Activated CD4-positive, alpha-beta T cell treated with anti-CD3 and anti-CD28 coated beads for 4 hours (primary cell): Measurements from ENCODE around the gene DMPK.
A peak's percentile ranks its signal among the peaks of the same experiment; 100 is the strongest.

ENCODE experiments used
- DNase-seq, 2 donors: peaks; one replicate each; pipeline ENCODE4 v3.0.0-alpha.2; 2020

The DMPK gene

GRCh38 chr19:45782162-45782691 is at the start of gene DMPK:
DMPK (minus strand) TSS chr19:45782490; CDS start chr19:45782352, 138 bp downstream.
- no peak for DNase-seq

- no peak for DNase-seq
Measured at GRCh38 chr19:45828945-45829344, 46.7 kb upstream of the DMPK start.

- DNase-seq: no peak
Measured at GRCh38 chr19:45828523-45828922, 46.2 kb upstream of the DMPK start.

- DNase-seq: no peak
Measured at GRCh38 chr19:45827459-45828093, 45.3 kb upstream of the DMPK start.

GRCh38 chr19:45826934-45827333 is 44.6 kb upstream of the DMPK start:
- no peak for DNase-seq

GRCh38 chr19:45825917-45826893 is 43.9 kb upstream of the DMPK start:
- no peak for DNase-seq

GRCh38 chr19:45825263-45825605 is 42.9 kb upstream of the DMPK start:
- no peak for DNase-seq

- DNase-seq: no peak
Measured at GRCh38 chr19:45824531-45825262, 42.4 kb upstream of the DMPK start.

- DNase-seq: no peak
Measured at GRCh38 chr19:45824041-45824471, 41.8 kb upstream of the DMPK start.

GRCh38 chr19:45823182-45823581 is 40.9 kb upstream of the DMPK start:
- no peak for DNase-seq

- no peak for DNase-seq
Measured at GRCh38 chr19:45822716-45823115, 40.4 kb upstream of the DMPK start.

GRCh38 chr19:45821570-45821969 is 39.3 kb upstream of the DMPK start:
- no peak for DNase-seq

GRCh38 chr19:45821103-45821521 is 38.8 kb upstream of the DMPK start:
- DNase-seq: no peak

- no peak for DNase-seq
Measured at GRCh38 chr19:45820413-45821102, 38.3 kb upstream of the DMPK start.

GRCh38 chr19:45819769-45820168 is 37.5 kb upstream of the DMPK start:
- no peak for DNase-seq

- DNase-seq: no peak
Measured at GRCh38 chr19:45817725-45818301, 35.5 kb upstream of the DMPK start.

GRCh38 chr19:45817010-45817724 is 34.9 kb upstream of the DMPK start:
- peak; percentile 93 to 96 for DNase-seq

- no peak for DNase-seq
Measured at GRCh38 chr19:45816236-45817009, 34.1 kb upstream of the DMPK start.

GRCh38 chr19:45815481-45816216 is 33.4 kb upstream of the DMPK start:
- no peak for DNase-seq
